Colonic mucosa (tissue), 4 donors: ENCODE measurements around the gene TLR4. TPM values are rescaled to one million over a fixed set of nuclear protein-coding genes. Genes with fewer than 3 reads are reported as not detected.
A peak's percentile ranks its signal among the peaks of the same experiment; 100 is the strongest.

Experiments
- DNase-seq: peaks from one replicate; pipeline ENCODE4 v3.0.0-alpha.2; 2020
- H3K27ac ChIP-seq: fragments of 200-600 bp; one replicate; pipeline ENCODE4 v1.8.0; 2021
- H3K27me3 ChIP-seq: fragments of 200-600 bp; one replicate; pipeline ENCODE4 v1.8.0; 2021
- H3K36me3 ChIP-seq: fragments of 200-600 bp; one replicate; pipeline ENCODE4 v1.8.0; 2021
- H3K4me1 ChIP-seq: fragments of 200-600 bp; one replicate; pipeline ENCODE4 v1.8.0; 2021; ENCODE audit warnings: mild to moderate bottlenecking
- H3K4me3 ChIP-seq: fragments of 200-600 bp; one replicate; pipeline ENCODE4 v1.8.0; 2021
- H3K9ac ChIP-seq, 2 donors: one replicate each; pipeline ENCODE4 v1.7.0; 2013; ENCODE audit warnings: control low read depth in 2 of 2, low read depth in 2 of 2, low read length in 2 of 2
- H3K9me3 ChIP-seq: fragments of 200-600 bp; one replicate; pipeline ENCODE4 v1.8.0; 2021
- intact Hi-C: fragments of 100-400 bp; cut with DNase I; formaldehyde crosslinking; loops from one replicate; pipeline ENCODE4 v1.14.1; 2022
- total RNA-seq, 2 donors: library from RNA; stranded (reverse); fragmentation: NEBNext Ultra II Directional in 1 of 2; extraction: Animal tissue kit (Norgen Biotek cat#: 25700) in 1 of 2; gene quantifications; one replicate each; pipeline ENCODE4 v1.2.1, GENCODE V29; 2021
- TF ChIP-seq, protein P1 (sequence below): fragments of 200-600 bp; IDR thresholded peaks from one replicate; pipeline ENCODE4 v1.8.0; 2022; ENCODE audit warnings: antibody characterized with exemption, mild to moderate bottlenecking
- donor health status: healthy.
- donor health status: DM: no; HTN: no; CAD: no.
- donor health status: DM: no; HTN: no; CAD: no.

The TLR4 gene
- total RNA-seq, 2 donors from 2014 or later = 3.2 to 7.5 TPM

DNA sequence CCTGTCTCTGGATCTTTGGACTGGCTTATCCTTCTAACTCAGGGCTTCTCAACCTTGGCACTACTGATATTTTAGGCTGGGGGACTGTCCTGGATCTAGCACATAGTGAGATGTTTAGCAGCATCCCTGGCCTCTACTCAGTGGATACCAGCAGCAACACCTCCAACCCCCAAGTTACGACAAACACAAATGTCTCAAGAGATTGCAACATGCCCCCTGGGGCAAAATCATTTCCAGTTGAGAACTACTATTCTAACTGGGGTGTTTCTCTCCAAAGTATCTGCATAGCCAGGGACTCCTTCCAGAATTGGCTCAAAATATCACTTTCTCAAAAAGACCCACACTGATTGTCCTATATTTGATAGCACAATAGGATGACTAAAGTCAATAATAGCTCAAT, 7.2 kb upstream of the TLR4 start:
- H3K9ac ChIP-seq = no peak overlapping the region
- intact Hi-C loops = no loop called here
- H3K36me3 ChIP-seq = no peaks in the 10 kb centered on the region
- no peak overlapping the region for H3K4me3 ChIP-seq
- no peaks in the 10 kb centered on the region for H3K4me1 ChIP-seq
- no peak for DNase-seq
- H3K9me3 ChIP-seq = no peaks in the 10 kb centered on the region
- no peaks in the 10 kb centered on the region for H3K27me3 ChIP-seq
- TF ChIP-seq, protein P1, sequence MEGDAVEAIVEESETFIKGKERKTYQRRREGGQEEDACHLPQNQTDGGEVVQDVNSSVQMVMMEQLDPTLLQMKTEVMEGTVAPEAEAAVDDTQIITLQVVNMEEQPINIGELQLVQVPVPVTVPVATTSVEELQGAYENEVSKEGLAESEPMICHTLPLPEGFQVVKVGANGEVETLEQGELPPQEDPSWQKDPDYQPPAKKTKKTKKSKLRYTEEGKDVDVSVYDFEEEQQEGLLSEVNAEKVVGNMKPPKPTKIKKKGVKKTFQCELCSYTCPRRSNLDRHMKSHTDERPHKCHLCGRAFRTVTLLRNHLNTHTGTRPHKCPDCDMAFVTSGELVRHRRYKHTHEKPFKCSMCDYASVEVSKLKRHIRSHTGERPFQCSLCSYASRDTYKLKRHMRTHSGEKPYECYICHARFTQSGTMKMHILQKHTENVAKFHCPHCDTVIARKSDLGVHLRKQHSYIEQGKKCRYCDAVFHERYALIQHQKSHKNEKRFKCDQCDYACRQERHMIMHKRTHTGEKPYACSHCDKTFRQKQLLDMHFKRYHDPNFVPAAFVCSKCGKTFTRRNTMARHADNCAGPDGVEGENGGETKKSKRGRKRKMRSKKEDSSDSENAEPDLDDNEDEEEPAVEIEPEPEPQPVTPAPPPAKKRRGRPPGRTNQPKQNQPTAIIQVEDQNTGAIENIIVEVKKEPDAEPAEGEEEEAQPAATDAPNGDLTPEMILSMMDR = no peak
- no peak overlapping the region for H3K27ac ChIP-seq

DNA sequence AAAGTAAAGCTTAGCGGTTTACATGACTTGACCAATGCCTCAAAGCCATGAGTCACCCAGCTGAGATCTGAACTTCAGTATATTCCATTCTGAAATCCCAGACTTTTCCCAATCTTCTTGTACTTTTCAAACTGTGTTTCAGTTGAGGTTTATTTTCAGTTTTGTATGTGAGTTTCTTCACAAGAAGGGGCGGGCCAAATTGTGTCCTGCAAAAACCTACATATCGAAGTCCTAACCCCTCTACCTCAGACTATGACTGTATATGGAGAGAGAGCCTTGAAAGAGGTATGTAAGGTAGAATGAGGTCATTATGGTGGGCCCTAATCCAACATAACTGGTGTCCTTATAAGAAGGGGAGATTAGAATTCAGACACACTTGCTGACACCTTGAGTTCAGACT, 666 bp upstream of the TLR4 start:
- TF ChIP-seq, protein P1 = no peak
- Histone ChIP-seq H3K27me3 (no peaks in the 10 kb centered on the region), H3K27ac (peak overlapping the region; percentile 46), H3K36me3 (no peaks in the 10 kb centered on the region), H3K9me3 (no peaks in the 10 kb centered on the region), H3K4me1 (no peaks in the 10 kb centered on the region), H3K4me3 (no peak overlapping the region), H3K9ac (peak overlapping the region in 1 of 2 donors; percentile 66)
- DNase-seq = no peak
- intact Hi-C loops = no loop called here

DNA sequence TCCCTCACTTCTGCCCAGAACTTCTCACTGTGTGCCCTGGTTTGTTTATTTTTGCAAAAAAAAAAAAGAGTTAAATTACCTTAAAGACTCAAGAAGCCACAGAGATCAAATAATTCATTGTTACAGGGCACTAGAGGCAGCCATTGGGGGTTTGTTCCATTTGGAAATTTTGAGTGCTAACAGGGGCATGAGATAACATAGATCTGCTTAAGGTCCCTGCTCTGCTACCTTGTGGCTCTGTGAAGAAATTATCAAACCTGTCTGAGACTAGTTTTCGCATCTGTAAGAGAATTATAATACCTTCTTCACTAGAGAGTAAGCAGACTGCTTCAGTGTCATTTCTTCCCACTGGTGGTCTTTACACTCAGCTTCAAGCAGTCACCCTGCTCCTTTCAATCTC, 394 bp downstream of the TLR4 start:
- TF ChIP-seq, protein P1 = no peak
- intact Hi-C loops = no loop called here
- DNase-seq = no peak
- Histone ChIP-seq H3K4me3 (peak overlapping the region; percentile 12), H3K27me3 (no peaks in the 10 kb centered on the region), H3K4me1 (no peaks in the 10 kb centered on the region), H3K9me3 (no peaks in the 10 kb centered on the region), H3K9ac (peak overlapping the region in 1 of 2 donors; percentile 66), H3K36me3 (no peaks in the 10 kb centered on the region), H3K27ac (peak overlapping the region; percentile 46)

DNA sequence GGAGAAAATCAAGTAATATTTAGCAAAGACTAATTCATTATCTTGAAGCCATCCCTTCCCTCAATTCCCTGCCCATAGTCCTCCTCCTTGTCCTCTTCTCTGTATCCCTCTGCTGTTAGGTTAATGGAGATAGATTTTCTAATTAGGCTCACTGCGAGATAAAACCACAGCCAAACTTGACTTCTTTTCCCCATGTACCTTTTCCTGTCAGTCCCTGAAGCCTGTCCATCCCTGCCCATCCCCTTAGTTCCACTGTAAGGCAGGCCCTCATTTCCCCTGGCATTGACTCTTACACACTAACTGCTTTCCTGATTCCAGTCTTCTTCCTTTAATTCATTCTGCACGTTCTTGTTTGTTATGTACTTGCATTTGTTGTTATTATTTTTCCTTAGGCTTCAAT, 1.2 kb downstream of the TLR4 start:
- H3K9me3 ChIP-seq = no peaks in the 10 kb centered on the region
- no peaks in the 10 kb centered on the region for H3K27me3 ChIP-seq
- H3K9ac ChIP-seq = no peak overlapping the region
- DNase-seq = no peak
- no peaks in the 10 kb centered on the region for H3K36me3 ChIP-seq
- H3K27ac ChIP-seq = no peak overlapping the region
- intact Hi-C loops = no loop called here
- TF ChIP-seq, protein P1 = no peak
- peak overlapping the region; percentile 12 for H3K4me3 ChIP-seq
- no peaks in the 10 kb centered on the region for H3K4me1 ChIP-seq

DNA sequence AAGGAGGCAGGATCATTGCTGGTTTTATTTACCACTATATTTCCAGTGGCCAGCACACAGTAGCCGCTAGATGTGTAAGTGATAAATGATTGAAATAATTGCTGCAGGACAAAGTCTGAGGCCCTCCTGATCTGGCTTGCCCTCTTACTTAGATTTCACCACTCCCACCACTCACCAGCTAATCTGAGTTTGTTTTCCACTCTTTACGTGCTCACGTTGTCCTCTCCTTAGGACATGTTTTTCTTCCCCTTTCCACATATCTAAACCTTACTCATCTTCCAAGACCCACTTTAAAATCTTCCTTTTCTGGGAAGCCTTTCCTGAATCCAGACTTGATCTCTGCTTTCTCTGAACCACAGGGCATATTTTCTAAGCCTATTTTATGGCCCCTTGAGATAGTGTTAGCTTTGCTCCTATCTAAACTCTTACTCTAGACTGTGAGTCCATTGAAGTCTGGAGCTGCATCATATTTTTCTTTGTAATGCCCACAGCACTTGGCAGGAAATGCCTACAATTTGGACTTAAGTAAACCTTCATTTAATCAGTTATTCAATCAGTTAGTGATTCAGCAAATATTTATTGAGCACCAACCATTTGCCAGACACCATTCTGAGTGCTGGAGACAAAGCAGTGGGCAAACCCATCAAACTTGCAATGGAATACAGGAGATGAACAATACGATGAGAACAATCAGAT, 2.4 kb downstream of the TLR4 start:
- DNase-seq = no peak
- intact Hi-C loops = no loop called here
- Histone ChIP-seq H3K27ac (no peak overlapping the region), H3K4me1 (no peaks in the 10 kb centered on the region), H3K36me3 (no peaks in the 10 kb centered on the region), H3K4me3 (peak overlapping the region; percentile 12), H3K9me3 (no peaks in the 10 kb centered on the region), H3K27me3 (no peaks in the 10 kb centered on the region), H3K9ac (peak overlapping the region in 1 of 2 donors; percentile 7)
- TF ChIP-seq, protein P1 = no peak
